RWPE2 (cell line): ENCODE data around the gene IFNE.
"Not testable (repeated sequence)": the region's sequence is repeated elsewhere in the genome, so short reads cannot be mapped to it uniquely, and the experiment has no call there.

Source experiments
- ATAC-seq: fragments of 200-7000 bp; cut with Tn5 transposase; 3 replicates; pipeline ENCODE4 v1.9.1; 2021; ENCODE audit warnings: low read depth
- DNase-seq: peaks from one replicate; pipeline ENCODE4 v3.0.0-alpha.2; 2020; ENCODE audit warnings: low spot score
- H3K27ac ChIP-seq: fragments of 450-650 bp; 2 replicates; pipeline ENCODE4 v1.5.1; 2017; ENCODE audit warnings: mild to moderate bottlenecking; ENCODE audit not compliant: poor library complexity, severe bottlenecking
- H3K27me3 ChIP-seq: fragments of 250-450 bp; sonication (Bioruptor Pico); 2 replicates; pipeline ENCODE4 v1.5.1; 2021; ENCODE audit warnings: mild to moderate bottlenecking, moderate library complexity; ENCODE audit not compliant: insufficient read depth, poor library complexity, severe bottlenecking
- H3K36me3 ChIP-seq: fragments of 250-450 bp; sonication (Bioruptor Pico); 2 replicates; pipeline ENCODE4 v1.5.1; 2020; ENCODE audit warnings: low read depth, mild to moderate bottlenecking, moderate library complexity
- H3K4me1 ChIP-seq: fragments of 250-450 bp; sonication (Bioruptor Pico); 2 replicates; pipeline ENCODE4 v1.5.1; 2021; ENCODE audit warnings: mild to moderate bottlenecking, moderate library complexity; ENCODE audit not compliant: insufficient read depth, poor library complexity, severe bottlenecking
- H3K4me3 ChIP-seq: fragments of 250-450 bp; sonication (Bioruptor Pico); 2 replicates; pipeline ENCODE4 v1.5.1; 2021; ENCODE audit warnings: mild to moderate bottlenecking, moderate library complexity; ENCODE audit not compliant: severe bottlenecking
- H3K9me3 ChIP-seq: fragments of 250-450 bp; sonication (Bioruptor Pico); 2 replicates; pipeline ENCODE4 v1.5.1; 2021; ENCODE audit warnings: mild to moderate bottlenecking, moderate library complexity; ENCODE audit not compliant: severe bottlenecking
- TF ChIP-seq, protein P1 (sequence below): fragments of 450-650 bp; IDR thresholded peaks from one replicate; pipeline ENCODE4 v1.5.1; 2017; ENCODE audit warnings: mild to moderate bottlenecking, moderate library complexity; ENCODE audit not compliant: poor library complexity, severe bottlenecking

IFNE gene

DNA sequence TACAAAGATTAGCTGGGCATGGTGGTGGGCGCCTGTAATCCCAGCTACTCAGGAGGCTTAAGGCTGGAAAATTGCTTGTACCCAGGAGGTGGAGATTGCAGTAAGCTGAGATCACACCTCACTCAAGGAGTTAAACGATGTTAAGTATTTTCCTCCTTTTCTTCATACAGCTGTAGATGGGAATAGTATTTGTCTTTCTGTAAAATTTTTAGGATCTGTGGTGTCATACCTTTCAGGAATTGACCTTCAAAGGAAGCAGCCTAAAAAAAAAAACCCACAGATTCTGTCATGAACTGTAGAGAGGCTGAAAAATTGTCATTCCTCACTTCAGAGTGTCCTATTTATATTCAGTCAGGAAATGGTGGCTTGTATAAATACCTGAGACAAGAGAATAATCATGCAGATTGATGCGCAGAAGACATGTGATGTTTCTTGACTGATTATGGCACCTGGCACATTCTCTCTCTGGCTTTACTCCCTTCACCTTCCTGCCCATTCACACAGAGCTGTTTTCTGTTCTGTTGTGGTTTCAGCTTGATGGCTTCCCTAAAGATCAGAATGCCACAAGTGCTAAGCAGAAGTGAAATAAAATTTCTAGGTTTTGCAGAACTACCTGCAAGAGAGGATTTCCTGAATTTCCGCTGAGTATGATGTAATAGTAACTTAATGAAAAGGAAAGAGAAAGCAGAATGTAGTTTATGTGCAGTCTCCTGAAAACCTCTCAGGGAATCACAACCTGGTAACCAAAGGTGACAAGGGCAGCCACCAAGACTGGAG lies 38.1 kb downstream of the IFNE start:
- H3K9me3 ChIP-seq = no peaks in the 10 kb centered on the region
- no peak for ATAC-seq
- H3K4me1 ChIP-seq = no peaks in the 10 kb centered on the region
- H3K27ac ChIP-seq = no peak overlapping the region
- DNase-seq = no peak
- no peak overlapping the region for H3K4me3 ChIP-seq
- TF ChIP-seq, protein P1, sequence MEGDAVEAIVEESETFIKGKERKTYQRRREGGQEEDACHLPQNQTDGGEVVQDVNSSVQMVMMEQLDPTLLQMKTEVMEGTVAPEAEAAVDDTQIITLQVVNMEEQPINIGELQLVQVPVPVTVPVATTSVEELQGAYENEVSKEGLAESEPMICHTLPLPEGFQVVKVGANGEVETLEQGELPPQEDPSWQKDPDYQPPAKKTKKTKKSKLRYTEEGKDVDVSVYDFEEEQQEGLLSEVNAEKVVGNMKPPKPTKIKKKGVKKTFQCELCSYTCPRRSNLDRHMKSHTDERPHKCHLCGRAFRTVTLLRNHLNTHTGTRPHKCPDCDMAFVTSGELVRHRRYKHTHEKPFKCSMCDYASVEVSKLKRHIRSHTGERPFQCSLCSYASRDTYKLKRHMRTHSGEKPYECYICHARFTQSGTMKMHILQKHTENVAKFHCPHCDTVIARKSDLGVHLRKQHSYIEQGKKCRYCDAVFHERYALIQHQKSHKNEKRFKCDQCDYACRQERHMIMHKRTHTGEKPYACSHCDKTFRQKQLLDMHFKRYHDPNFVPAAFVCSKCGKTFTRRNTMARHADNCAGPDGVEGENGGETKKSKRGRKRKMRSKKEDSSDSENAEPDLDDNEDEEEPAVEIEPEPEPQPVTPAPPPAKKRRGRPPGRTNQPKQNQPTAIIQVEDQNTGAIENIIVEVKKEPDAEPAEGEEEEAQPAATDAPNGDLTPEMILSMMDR = no peak
- no peaks in the 10 kb centered on the region for H3K27me3 ChIP-seq
- H3K36me3 ChIP-seq = no peaks in the 10 kb centered on the region

DNA sequence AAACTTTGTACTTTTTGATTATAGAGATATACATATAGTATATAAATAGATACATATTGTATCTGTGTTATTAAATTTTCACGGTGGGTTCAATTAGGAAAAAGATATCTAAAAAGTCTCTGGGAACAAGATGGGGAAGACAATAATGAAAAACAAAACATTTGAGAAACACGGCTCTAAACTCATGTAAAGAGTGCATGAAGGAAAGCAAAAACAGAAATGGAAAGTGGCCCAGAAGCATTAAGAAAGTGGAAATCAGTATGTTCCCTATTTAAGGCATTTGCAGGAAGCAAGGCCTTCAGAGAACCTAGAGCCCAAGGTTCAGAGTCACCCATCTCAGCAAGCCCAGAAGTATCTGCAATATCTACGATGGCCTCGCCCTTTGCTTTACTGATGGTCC lies 42.0 kb downstream of the IFNE start, which contains the start of gene IFNA1:
Gene IFNA1, plus strand, starts transcription at position 301 of the 400 bp plus-strand sequence. Its CDS starts 69 bp downstream, at position 370.
- Histone ChIP-seq H3K27me3 (no peaks in the 10 kb centered on the region), H3K4me3 (no peak within 1 kb of the TSS), H3K4me1 (no peaks in the 10 kb centered on the region), H3K36me3 (no peaks in the 10 kb centered on the region), H3K9me3 (no peaks in the 10 kb centered on the region), H3K27ac (no peak within 1 kb of the TSS)
- TF ChIP-seq, protein P1 = no peak
- ATAC-seq (no peak), DNase-seq (no peak)

DNA sequence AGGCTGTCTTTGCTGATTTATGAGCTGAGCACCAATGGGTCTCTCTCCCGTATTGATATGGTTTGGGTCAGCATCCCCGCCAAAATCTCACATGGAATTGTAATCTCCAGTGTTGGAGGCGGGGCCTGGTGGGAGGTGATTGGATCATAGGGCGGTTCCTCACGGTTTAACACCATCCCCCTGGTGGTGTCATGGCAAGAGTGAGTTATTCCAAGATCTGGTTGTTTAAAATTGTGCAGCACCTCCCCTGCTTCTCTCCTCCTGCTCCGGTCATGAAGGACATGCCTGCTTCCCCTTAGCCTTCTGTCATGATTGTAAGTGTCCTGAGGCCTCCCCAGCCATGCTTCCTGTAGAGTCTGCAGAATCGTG lies 47.1 kb downstream of the IFNE start:
- not testable (repeated sequence) for H3K9me3 ChIP-seq, DNase-seq, H3K36me3 ChIP-seq, ATAC-seq, H3K4me1 ChIP-seq, H3K4me3 ChIP-seq, H3K27ac ChIP-seq, H3K27me3 ChIP-seq

DNA sequence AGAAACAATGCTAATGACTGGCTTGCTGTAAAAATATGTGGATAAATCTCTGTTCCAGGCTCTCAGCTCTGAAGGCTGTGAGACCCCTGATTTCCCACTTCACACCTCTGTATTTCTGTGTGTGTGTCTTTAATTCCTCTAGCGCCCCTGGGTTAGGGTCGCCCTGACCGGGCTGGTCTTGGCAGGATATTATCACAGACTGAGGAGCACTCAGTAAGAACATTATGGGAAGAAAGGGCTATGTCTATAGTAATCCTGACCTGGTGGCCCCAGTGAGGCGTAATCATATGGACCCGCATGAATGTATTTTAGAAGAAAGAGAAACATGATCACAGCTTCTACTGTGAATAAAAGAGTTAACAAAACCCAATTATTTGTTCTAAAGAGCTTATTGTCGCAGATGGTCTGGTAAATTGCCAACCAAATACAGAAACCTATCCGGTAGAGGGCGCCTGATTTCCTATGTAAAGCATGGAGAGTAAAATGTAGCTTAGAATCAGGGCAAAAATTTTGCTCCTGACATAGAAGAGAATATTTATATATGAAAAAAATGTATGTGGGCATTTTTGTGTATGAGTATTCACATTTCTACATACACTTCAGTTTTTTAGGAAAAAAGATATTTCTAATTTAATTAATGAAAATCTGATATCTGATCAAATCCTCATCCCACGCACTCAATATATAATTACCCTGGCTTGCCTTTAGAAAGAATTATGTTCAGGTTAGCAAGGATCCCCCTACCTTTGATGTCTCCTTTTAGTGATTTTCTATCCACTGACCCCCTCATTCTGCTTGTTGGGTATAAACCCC lies 47.7 kb downstream of the IFNE start:
- H3K4me1 ChIP-seq = no peaks in the 10 kb centered on the region
- 0 out of 3 replicates have a peak, but pooled peaks have one; percentile 48 for ATAC-seq
- H3K36me3 ChIP-seq = no peaks in the 10 kb centered on the region
- DNase-seq = no peak
- H3K27ac ChIP-seq = no peak overlapping the region
- H3K27me3 ChIP-seq = peaks cover 5% of the 10 kb centered on the region
- TF ChIP-seq, protein P1 = peak; percentile 87
- H3K9me3 ChIP-seq = no peaks in the 10 kb centered on the region
- no peak overlapping the region for H3K4me3 ChIP-seq

DNA sequence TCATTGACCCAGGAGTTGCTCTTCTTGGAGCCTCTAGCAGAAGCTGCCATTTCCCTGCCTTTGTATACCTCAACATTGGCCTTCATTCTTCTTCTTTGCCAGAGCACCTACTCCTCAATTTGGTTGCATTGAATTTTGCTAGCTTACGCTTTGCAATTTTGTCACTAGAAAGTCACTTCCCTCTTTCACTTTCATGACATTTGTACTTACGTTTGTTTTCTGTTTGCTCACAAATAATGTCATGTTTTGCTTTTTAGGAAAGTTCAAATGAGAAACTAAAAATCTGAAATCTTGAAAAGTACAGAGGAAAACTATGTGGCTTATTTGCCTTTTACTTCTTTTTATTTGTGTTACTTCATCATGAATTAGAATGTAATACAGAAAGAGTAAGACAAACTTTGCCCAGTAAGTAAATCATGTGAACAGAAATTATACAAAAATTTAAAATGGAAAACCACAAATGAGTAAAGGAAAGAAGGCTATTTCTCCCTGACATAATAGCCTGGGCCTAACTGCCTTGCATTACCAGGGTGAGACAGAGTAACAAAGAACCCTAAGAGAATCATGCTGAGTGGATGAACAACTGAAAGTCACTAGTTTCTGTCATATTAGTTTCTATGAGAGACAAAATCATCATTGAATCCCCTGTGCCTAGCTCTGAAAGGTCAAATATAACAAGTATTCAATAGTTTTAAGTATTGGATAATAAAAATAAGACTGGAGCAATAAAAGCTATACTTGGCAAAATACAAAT lies 49.3 kb downstream of the IFNE start:
- ATAC-seq (no peak), DNase-seq (no peak)
- Histone ChIP-seq H3K9me3 (no peaks in the 10 kb centered on the region), H3K4me1 (no peaks in the 10 kb centered on the region), H3K36me3 (no peaks in the 10 kb centered on the region), H3K27ac (no peak overlapping the region), H3K4me3 (no peak overlapping the region), H3K27me3 (peaks cover 5% of the 10 kb centered on the region)
- TF ChIP-seq, protein P1 = no peak
